ENCODE measurements around the gene FMNL2.

Gene FMNL2

DNA sequence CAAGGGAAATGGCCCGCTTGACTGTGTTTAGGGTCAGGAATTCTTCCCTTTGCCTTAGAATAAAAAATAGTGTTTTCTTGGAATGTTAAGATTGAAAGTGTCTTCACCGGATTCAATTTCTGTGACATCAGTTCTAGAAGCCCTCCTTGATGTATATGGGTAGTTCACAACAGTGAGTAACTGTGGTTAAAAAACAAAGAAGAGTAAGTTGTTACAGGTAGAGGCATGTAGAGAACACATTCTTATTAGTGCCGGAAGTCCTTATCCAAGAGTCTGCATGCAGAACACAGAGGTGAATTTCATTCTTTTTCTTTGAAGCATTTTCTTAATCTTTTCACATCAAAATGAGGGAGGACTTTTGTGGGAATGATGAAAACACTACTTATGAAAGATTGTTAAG, 105.5 kb downstream of the FMNL2 start:
- Histone ChIP-seq H3K4me1 (ENCODE audit: insufficient read depth, low read length, severe bottlenecking) (no peaks in the 10 kb centered on the region), H3K27me3 (ENCODE audit: insufficient read depth, low read length) (no peaks in the 10 kb centered on the region), H3K36me3 (ENCODE audit: insufficient read depth, low read length) (no peaks in the 10 kb centered on the region), H3K79me2 (ENCODE audit: insufficient read depth, low read length) (no peaks in the 10 kb centered on the region), H3K4me2 (ENCODE audit: low read length) (no peak overlapping the region), H4K20me1 (ENCODE audit: insufficient read depth, low read length) (no peaks in the 10 kb centered on the region), H2AFZ (ENCODE audit: low read length) (no peak overlapping the region), H3K9ac (ENCODE audit: low read length) (no peak overlapping the region), H3K4me3 (ENCODE audit: low read depth, low read length, poor library complexity, severe bottlenecking) (no peak overlapping the region), H3K9me3 (ENCODE audit: low read length) (no peaks in the 10 kb centered on the region), H3K9me2 (ENCODE audit: low read depth, low read length) (no peaks in the 10 kb centered on the region), H3F3A (ENCODE audit: insufficient read depth, low read length) (no peaks in the 10 kb centered on the region), H3K27ac (ENCODE audit: low read depth, low read length, poor library complexity, severe bottlenecking) (no peak overlapping the region)
- TF ChIP-seq, protein P1, sequence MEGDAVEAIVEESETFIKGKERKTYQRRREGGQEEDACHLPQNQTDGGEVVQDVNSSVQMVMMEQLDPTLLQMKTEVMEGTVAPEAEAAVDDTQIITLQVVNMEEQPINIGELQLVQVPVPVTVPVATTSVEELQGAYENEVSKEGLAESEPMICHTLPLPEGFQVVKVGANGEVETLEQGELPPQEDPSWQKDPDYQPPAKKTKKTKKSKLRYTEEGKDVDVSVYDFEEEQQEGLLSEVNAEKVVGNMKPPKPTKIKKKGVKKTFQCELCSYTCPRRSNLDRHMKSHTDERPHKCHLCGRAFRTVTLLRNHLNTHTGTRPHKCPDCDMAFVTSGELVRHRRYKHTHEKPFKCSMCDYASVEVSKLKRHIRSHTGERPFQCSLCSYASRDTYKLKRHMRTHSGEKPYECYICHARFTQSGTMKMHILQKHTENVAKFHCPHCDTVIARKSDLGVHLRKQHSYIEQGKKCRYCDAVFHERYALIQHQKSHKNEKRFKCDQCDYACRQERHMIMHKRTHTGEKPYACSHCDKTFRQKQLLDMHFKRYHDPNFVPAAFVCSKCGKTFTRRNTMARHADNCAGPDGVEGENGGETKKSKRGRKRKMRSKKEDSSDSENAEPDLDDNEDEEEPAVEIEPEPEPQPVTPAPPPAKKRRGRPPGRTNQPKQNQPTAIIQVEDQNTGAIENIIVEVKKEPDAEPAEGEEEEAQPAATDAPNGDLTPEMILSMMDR (IDR thresholded peaks at IDR 0.05; ENCODE audit: low read length): no peak
- TF ChIP-seq EZH2 (IDR thresholded peaks at IDR 0.05; ENCODE audit: borderline replicate concordance, low read length): no peak

DNA sequence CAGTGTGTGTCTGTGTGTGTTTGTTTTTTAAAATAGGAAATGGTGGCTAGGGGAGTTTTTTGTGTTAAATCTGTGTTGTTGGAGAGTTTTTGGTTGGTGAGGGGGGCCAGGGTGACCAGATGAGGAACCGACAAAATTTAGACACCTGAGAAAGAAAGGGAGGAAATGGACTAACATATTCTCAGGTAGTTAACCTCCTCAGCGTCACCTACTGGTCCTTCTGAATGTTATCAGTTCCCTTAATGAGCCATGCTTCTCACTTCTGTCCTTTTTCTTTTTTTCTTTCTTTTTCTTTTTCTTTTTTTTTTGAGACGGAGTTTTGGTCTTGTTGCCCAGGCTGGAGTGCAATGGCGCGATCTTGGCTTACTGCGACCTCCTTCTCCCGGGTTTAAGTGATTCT, 107.0 kb downstream of the FMNL2 start:
- H3K27me3 ChIP-seq (ENCODE audit: insufficient read depth, low read length): no peaks in the 10 kb centered on the region
- no peak overlapping the region for H3K4me3 ChIP-seq (ENCODE audit: low read depth, low read length, poor library complexity, severe bottlenecking)
- H3K4me2 ChIP-seq (ENCODE audit: low read length): no peak overlapping the region
- no peak overlapping the region for H3K27ac ChIP-seq (ENCODE audit: low read depth, low read length, poor library complexity, severe bottlenecking)
- H2AFZ ChIP-seq (ENCODE audit: low read length): no peak overlapping the region
- no peaks in the 10 kb centered on the region for H3K4me1 ChIP-seq (ENCODE audit: insufficient read depth, low read length, severe bottlenecking)
- TF ChIP-seq EZH2 (IDR thresholded peaks at IDR 0.05; ENCODE audit: borderline replicate concordance, low read length): no peak
- TF ChIP-seq, protein P1 (IDR thresholded peaks at IDR 0.05; ENCODE audit: low read length): no peak
- H4K20me1 ChIP-seq (ENCODE audit: insufficient read depth, low read length): no peaks in the 10 kb centered on the region
- no peak overlapping the region for H3K9ac ChIP-seq (ENCODE audit: low read length)
- H3K9me3 ChIP-seq (ENCODE audit: low read length): no peaks in the 10 kb centered on the region
- no peaks in the 10 kb centered on the region for H3F3A ChIP-seq (ENCODE audit: insufficient read depth, low read length)
- no peaks in the 10 kb centered on the region for H3K9me2 ChIP-seq (ENCODE audit: low read depth, low read length)
- no peaks in the 10 kb centered on the region for H3K36me3 ChIP-seq (ENCODE audit: insufficient read depth, low read length)
- H3K79me2 ChIP-seq (ENCODE audit: insufficient read depth, low read length): no peaks in the 10 kb centered on the region

DNA sequence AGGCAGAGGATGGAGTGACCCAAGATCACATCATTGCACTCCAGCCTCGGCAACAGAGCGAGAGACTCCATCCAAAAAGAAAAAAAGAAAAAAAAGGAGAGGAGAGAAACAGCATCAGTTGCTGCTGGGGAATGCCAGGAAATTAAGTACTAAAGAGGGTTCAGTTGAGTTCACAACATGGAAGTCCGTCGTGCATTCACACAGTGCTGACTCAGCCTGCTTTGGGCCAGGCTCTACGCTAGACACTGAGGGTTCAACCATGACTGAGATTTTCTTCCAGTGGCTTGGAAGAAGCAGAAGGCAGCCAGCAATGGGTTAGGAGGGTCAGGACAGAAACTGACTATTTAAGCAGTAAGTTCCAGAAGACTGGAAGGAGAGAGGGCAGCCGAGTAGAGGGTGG, 108.8 kb downstream of the FMNL2 start:
- no peak overlapping the region for H3K4me3 ChIP-seq (ENCODE audit: low read depth, low read length, poor library complexity, severe bottlenecking)
- H3K36me3 ChIP-seq (ENCODE audit: insufficient read depth, low read length): no peaks in the 10 kb centered on the region
- H3K27ac ChIP-seq (ENCODE audit: low read depth, low read length, poor library complexity, severe bottlenecking): no peak overlapping the region
- H3K9me3 ChIP-seq (ENCODE audit: low read length): no peaks in the 10 kb centered on the region
- no peak overlapping the region for H3K9ac ChIP-seq (ENCODE audit: low read length)
- H4K20me1 ChIP-seq (ENCODE audit: insufficient read depth, low read length): no peaks in the 10 kb centered on the region
- no peaks in the 10 kb centered on the region for H3K27me3 ChIP-seq (ENCODE audit: insufficient read depth, low read length)
- no peaks in the 10 kb centered on the region for H3K4me1 ChIP-seq (ENCODE audit: insufficient read depth, low read length, severe bottlenecking)
- no peak overlapping the region for H2AFZ ChIP-seq (ENCODE audit: low read length)
- H3K4me2 ChIP-seq (ENCODE audit: low read length): no peak overlapping the region
- no peaks in the 10 kb centered on the region for H3K79me2 ChIP-seq (ENCODE audit: insufficient read depth, low read length)
- TF ChIP-seq, protein P1 (IDR thresholded peaks at IDR 0.05; ENCODE audit: low read length): no peak
- no peak for TF ChIP-seq EZH2 (IDR thresholded peaks at IDR 0.05; ENCODE audit: borderline replicate concordance, low read length)
- no peaks in the 10 kb centered on the region for H3F3A ChIP-seq (ENCODE audit: insufficient read depth, low read length)
- no peaks in the 10 kb centered on the region for H3K9me2 ChIP-seq (ENCODE audit: low read depth, low read length)
